Renal pelvis (tissue), 12 donors: Measurements from ENCODE around the gene TFAP2D. TPM values are rescaled to one million over a fixed set of nuclear protein-coding genes. Genes with fewer than 3 reads are reported as not detected.

Source experiments
- DNase-seq: peaks from one replicate; pipeline ENCODE4 v3.0.0-alpha.2; 2013
- long read RNA-seq, 16 experiments: transcript quantifications; one replicate each; lab custom pipeline, GENCODE V29; 2026
- polyA plus RNA-seq, 3 donors: library from polyadenylated mRNA; unstranded; fragments of 120-200 nt; gene quantifications; one replicate each; pipeline ENCODE4 v1.2.1, GENCODE V29; 2013; ENCODE audit not compliant: insufficient read length in 3 of 3

TFAP2D gene
- polyA plus RNA-seq, result not detected
- long read RNA-seq, donor 1, result 0 reads
- long read RNA-seq, donor 2, result 0 reads
- long read RNA-seq, donor 3, result 0 reads
- long read RNA-seq, donor 4, result 0 reads
- long read RNA-seq, donor 5, result 0 reads
- long read RNA-seq, donor 6, result 0 reads
- long read RNA-seq, donor 7, result 0 reads
- long read RNA-seq, donor 8, result 0 reads
- long read RNA-seq, donor 9, result 0 reads
- long read RNA-seq, donor 10, result 0 reads
- long read RNA-seq, donor 11, result 0 reads
- long read RNA-seq, donor 12, result 0 reads
- long read RNA-seq, donor 13, result 0 reads
- long read RNA-seq, donor 14, result 0 reads
- long read RNA-seq, donor 15, result 0 reads
- long read RNA-seq, donor 16, result 0 reads

- no peak for DNase-seq
Observed at GRCh38 chr6:50713226-50713625, at the start of gene TFAP2D. Gene TFAP2D, plus strand, starts transcription at chr6:50713526. Its CDS starts 530 bp downstream, at chr6:50714056.

- DNase-seq, result no peak
Observed at GRCh38 chr6:50663806-50664205, 49.5 kb upstream of the TFAP2D start.

- no peak for DNase-seq
Observed at GRCh38 chr6:50666089-50666488, 47.2 kb upstream of the TFAP2D start.

GRCh38 chr6:50681213-50681824 lies 32.0 kb upstream of the TFAP2D start:
- DNase-seq, result no peak

GRCh38 chr6:50689210-50689609 lies 24.1 kb upstream of the TFAP2D start:
- no peak for DNase-seq

- no peak for DNase-seq
Observed at GRCh38 chr6:50691814-50692495, 21.4 kb upstream of the TFAP2D start.

- DNase-seq, result no peak
Observed at GRCh38 chr6:50698546-50698945, 14.8 kb upstream of the TFAP2D start.

- peak; percentile 21 for DNase-seq
Observed at GRCh38 chr6:50699051-50699775, 14.1 kb upstream of the TFAP2D start.

- DNase-seq, result no peak
Observed at GRCh38 chr6:50706575-50706974, 6.8 kb upstream of the TFAP2D start.

GRCh38 chr6:50707191-50707590 lies 6.1 kb upstream of the TFAP2D start:
- DNase-seq, result no peak

GRCh38 chr6:50707652-50708300 lies 5.5 kb upstream of the TFAP2D start:
- DNase-seq, result no peak

GRCh38 chr6:50708664-50709365 lies 4.5 kb upstream of the TFAP2D start:
- no peak for DNase-seq

- no peak for DNase-seq
Observed at GRCh38 chr6:50709366-50709734, 4.0 kb upstream of the TFAP2D start.

GRCh38 chr6:50711686-50712085 lies 1.6 kb upstream of the TFAP2D start:
- no peak for DNase-seq

GRCh38 chr6:50712291-50712690 lies 1.0 kb upstream of the TFAP2D start:
- no peak for DNase-seq

- DNase-seq, result no peak
Observed at GRCh38 chr6:50713977-50714486, 706 bp downstream of the TFAP2D start.

- no peak for DNase-seq
Observed at GRCh38 chr6:50714487-50715379, 1.4 kb downstream of the TFAP2D start.

- no peak for DNase-seq
Observed at GRCh38 chr6:50716899-50717509, 3.7 kb downstream of the TFAP2D start.

GRCh38 chr6:50717734-50718457 lies 4.6 kb downstream of the TFAP2D start:
- DNase-seq, result no peak
